Measurements from ENCODE around the gene RAMP1.

The RAMP1 gene

DNA sequence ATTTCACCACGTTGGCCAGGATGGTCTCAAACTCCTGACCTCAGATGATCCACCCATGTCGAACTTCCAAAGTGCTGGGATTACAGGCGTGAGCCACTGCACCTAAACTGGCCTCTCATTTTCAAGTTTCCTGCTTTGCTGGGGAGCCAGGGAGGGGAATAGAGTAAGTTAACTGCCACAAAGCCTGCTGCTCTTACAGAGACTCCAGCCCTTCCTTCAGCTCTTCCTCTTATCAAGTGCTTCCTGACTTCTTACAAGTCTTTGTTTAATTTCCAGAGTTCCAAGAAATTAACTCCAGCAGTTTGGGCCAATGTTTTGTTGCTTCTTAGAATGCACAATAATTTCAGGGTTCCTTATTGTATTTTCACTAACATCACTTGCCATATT, 83.1 kb downstream of the RAMP1 start:
- Histone ChIP-seq H3K4me1 (ENCODE audit: insufficient read depth, low read length, poor library complexity, severe bottlenecking) (peaks cover 51% of the 10 kb centered on the region), H3K4me3 (ENCODE audit: low read length, poor library complexity, severe bottlenecking) (peak overlapping the region; percentile 64), H3K4me2 (ENCODE audit: low read depth, low read length, poor library complexity, severe bottlenecking) (peak overlapping the region; percentile 76), H3F3A (ENCODE audit: low read depth) (peaks cover 8% of the 10 kb centered on the region; the same call in 1 of the 2 replicates), H2AFZ (ENCODE audit: low read length) (no peak overlapping the region), H3K9me3 (ENCODE audit: insufficient read depth, low read depth, low read length) (peaks cover 25% of the 10 kb centered on the region; the same call in 1 of the 2 replicates), H3K9me2 (replicated peaks; ENCODE audit: low read depth, low read length) (no peaks in the 10 kb centered on the region), H3K36me3 (ENCODE audit: insufficient read depth, low read length) (no peaks in the 10 kb centered on the region), H3K27me3 (ENCODE audit: insufficient read depth, low read length, poor library complexity, severe bottlenecking) (no peaks in the 10 kb centered on the region), H4K20me1 (ENCODE audit: insufficient read depth, low read length, poor library complexity, severe bottlenecking) (no peaks in the 10 kb centered on the region), H3K79me2 (ENCODE audit: insufficient read depth, low read length) (no peaks in the 10 kb centered on the region), H3K9ac (ENCODE audit: low read depth, low read length, poor library complexity, severe bottlenecking) (peak overlapping the region; percentile 72)
- no peak for TF ChIP-seq EZH2phosphoT487 (IDR thresholded peaks at IDR 0.05; ENCODE audit: borderline replicate concordance)
- TF ChIP-seq, protein P1, sequence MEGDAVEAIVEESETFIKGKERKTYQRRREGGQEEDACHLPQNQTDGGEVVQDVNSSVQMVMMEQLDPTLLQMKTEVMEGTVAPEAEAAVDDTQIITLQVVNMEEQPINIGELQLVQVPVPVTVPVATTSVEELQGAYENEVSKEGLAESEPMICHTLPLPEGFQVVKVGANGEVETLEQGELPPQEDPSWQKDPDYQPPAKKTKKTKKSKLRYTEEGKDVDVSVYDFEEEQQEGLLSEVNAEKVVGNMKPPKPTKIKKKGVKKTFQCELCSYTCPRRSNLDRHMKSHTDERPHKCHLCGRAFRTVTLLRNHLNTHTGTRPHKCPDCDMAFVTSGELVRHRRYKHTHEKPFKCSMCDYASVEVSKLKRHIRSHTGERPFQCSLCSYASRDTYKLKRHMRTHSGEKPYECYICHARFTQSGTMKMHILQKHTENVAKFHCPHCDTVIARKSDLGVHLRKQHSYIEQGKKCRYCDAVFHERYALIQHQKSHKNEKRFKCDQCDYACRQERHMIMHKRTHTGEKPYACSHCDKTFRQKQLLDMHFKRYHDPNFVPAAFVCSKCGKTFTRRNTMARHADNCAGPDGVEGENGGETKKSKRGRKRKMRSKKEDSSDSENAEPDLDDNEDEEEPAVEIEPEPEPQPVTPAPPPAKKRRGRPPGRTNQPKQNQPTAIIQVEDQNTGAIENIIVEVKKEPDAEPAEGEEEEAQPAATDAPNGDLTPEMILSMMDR (conservative IDR thresholded peaks at IDR 0.05; ENCODE audit: low read length): no peak

DNA sequence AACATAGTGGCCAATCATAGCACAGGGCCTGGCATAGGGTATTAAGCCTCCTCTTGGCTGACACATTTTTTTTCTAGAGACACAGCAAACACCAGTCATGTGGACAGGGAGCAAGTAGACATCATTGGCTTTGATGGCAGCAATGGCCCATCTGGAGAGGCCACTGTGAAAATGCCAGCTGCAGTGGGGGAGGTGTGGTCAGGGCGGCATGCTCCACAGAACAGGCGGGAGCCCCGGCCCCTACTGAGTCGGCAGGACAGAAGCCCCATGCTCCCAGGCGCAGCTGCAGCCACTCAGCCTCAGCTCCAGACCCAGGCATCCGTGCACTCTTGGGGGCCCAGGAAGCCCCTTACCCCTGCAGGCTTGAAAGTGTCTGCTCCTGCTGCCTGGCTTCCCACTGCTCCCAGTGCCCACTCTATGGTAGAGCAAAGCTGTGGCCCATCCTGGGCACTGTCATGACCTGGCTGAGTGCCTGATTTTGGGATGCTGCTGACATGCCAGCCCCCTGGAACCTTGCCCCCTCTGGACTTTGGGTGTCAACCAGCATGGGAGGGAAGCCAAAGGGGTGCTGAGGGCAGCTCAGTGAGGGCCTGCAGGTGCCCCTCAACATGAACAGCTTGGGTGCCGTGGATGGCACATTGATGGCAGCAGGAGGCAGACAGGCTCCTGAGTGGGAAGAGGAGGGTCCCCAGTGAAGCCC, 84.1 kb downstream of the RAMP1 start:
- Histone ChIP-seq H3K9ac (ENCODE audit: low read depth, low read length, poor library complexity, severe bottlenecking) (peak overlapping the region; percentile 72), H3K27me3 (ENCODE audit: insufficient read depth, low read length, poor library complexity, severe bottlenecking) (no peaks in the 10 kb centered on the region), H3K9me3 (ENCODE audit: insufficient read depth, low read depth, low read length) (peaks cover 25% of the 10 kb centered on the region; the same call in 1 of the 2 replicates), H3K4me1 (ENCODE audit: insufficient read depth, low read length, poor library complexity, severe bottlenecking) (peaks cover 49% of the 10 kb centered on the region), H3K9me2 (replicated peaks; ENCODE audit: low read depth, low read length) (no peaks in the 10 kb centered on the region), H3K79me2 (ENCODE audit: insufficient read depth, low read length) (no peaks in the 10 kb centered on the region), H2AFZ (ENCODE audit: low read length) (no peak overlapping the region), H3K36me3 (ENCODE audit: insufficient read depth, low read length) (no peaks in the 10 kb centered on the region), H3K4me2 (ENCODE audit: low read depth, low read length, poor library complexity, severe bottlenecking) (peak overlapping the region; percentile 76), H4K20me1 (ENCODE audit: insufficient read depth, low read length, poor library complexity, severe bottlenecking) (no peaks in the 10 kb centered on the region), H3K4me3 (ENCODE audit: low read length, poor library complexity, severe bottlenecking) (peak overlapping the region; percentile 64), H3F3A (ENCODE audit: low read depth) (peaks cover 8% of the 10 kb centered on the region; the same call in 1 of the 2 replicates)
- TF ChIP-seq, protein P1 (conservative IDR thresholded peaks at IDR 0.05; ENCODE audit: low read length): no peak
- TF ChIP-seq EZH2phosphoT487 (IDR thresholded peaks at IDR 0.05; ENCODE audit: borderline replicate concordance): no peak

DNA sequence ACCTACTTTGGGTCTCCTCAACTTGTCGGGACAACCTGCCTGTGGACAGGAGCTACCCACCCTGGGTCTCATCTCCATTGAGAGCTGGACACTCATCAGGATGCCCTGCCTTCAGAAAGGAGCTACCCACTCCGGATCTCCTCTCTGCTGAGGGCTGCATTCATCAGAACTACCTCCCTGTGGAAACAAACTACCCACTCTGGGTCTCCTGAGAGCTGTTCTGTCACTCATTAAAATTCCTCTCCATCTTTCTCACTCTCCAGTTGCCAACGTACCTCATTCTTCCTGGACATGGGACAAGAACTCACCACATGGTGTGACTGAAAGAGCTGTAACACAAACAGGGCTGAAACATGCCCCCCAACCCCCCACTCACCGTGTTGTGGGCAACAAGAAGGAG, 84.9 kb downstream of the RAMP1 start:
- Histone ChIP-seq H3K4me2 (ENCODE audit: low read depth, low read length, poor library complexity, severe bottlenecking) (no peak overlapping the region), H3K79me2 (ENCODE audit: insufficient read depth, low read length) (no peaks in the 10 kb centered on the region), H3K27me3 (ENCODE audit: insufficient read depth, low read length, poor library complexity, severe bottlenecking) (no peaks in the 10 kb centered on the region), H2AFZ (ENCODE audit: low read length) (no peak overlapping the region), H3K4me1 (ENCODE audit: insufficient read depth, low read length, poor library complexity, severe bottlenecking) (peaks cover 48% of the 10 kb centered on the region), H4K20me1 (ENCODE audit: insufficient read depth, low read length, poor library complexity, severe bottlenecking) (no peaks in the 10 kb centered on the region), H3F3A (ENCODE audit: low read depth) (peaks cover 8% of the 10 kb centered on the region; the same call in 1 of the 2 replicates), H3K36me3 (ENCODE audit: insufficient read depth, low read length) (no peaks in the 10 kb centered on the region), H3K9ac (ENCODE audit: low read depth, low read length, poor library complexity, severe bottlenecking) (no peak overlapping the region), H3K9me3 (ENCODE audit: insufficient read depth, low read depth, low read length) (peaks cover 25% of the 10 kb centered on the region; the same call in 1 of the 2 replicates), H3K4me3 (ENCODE audit: low read length, poor library complexity, severe bottlenecking) (no peak overlapping the region), H3K9me2 (replicated peaks; ENCODE audit: low read depth, low read length) (no peaks in the 10 kb centered on the region)
- no peak for TF ChIP-seq EZH2phosphoT487 (IDR thresholded peaks at IDR 0.05; ENCODE audit: borderline replicate concordance)
- TF ChIP-seq, protein P1 (conservative IDR thresholded peaks at IDR 0.05; ENCODE audit: low read length): no peak
